Measurements from ENCODE around the gene PURA. TPM values are rescaled to one million over a fixed set of nuclear protein-coding genes. Genes with fewer than 3 reads are reported as not detected.
A peak's percentile ranks its signal among the peaks of the same experiment; 100 is the strongest.

The PURA gene
- total RNA-seq, 1 experiment from 2014 or later: 20.1 TPM

GRCh38 chr5:140128376-140128775 lies 14.5 kb downstream of the PURA start:
- no TSS peak for BruUV-seq (replicated peaks)
- ChIA-PET POLR2A (interaction anchor here (0.7 kb wide), 1 partner anchor 13 kb away, joined by 3 read pairs; no protein-coding TSS in a partner anchor), CTCF (interaction anchor here (0.7 to 0.8 kb wide), 2 partner anchors 56 to 1617 kb away, joined by 3 to 4 read pairs; no protein-coding TSS in a partner anchor)
- Mint-ChIP-seq H3K27ac (ENCODE audit: low read depth, unreplicated experiment) (no peak overlapping the region), H3K4me1 (ENCODE audit: insufficient read depth, unreplicated experiment) (peaks cover 18% of the 10 kb centered on the region), H3K27me3 (ENCODE audit: insufficient read depth, unreplicated experiment) (no peaks in the 10 kb centered on the region), H3K4me3 (ENCODE audit: unreplicated experiment) (no peak overlapping the region), H3K36me3 (ENCODE audit: insufficient read depth, unreplicated experiment) (no peaks in the 10 kb centered on the region), H3K9me3 (ENCODE audit: unreplicated experiment) (no peaks in the 10 kb centered on the region)
- TF ChIP-seq CTCF (IDR thresholded peaks at IDR 0.05; ENCODE audit: unreplicated experiment): no peak
- intact Hi-C loops (cut with micrococcal nuclease): no loop called here
- DNase-seq (ENCODE audit: unreplicated experiment): no peak

- TF ChIP-seq CTCF (IDR thresholded peaks at IDR 0.05; ENCODE audit: unreplicated experiment): no peak
- POLR2A ChIA-PET: interaction anchor here (0.8 to 3.4 kb wide), 8 partner anchors 9 to 24 kb away, joined by 3 to 49 read pairs (median 4); partner anchors contain the start of gene PURA
- intact Hi-C loops (cut with micrococcal nuclease): no loop called here
- CTCF ChIA-PET: interaction anchor here (0.9 to 3.1 kb wide), 8 partner anchors 10 to 228 kb away, joined by 3 to 34 read pairs (median 5); no protein-coding TSS in a partner anchor
- Mint-ChIP-seq H3K27ac (ENCODE audit: low read depth, unreplicated experiment) (peak overlapping the region; percentile 44), H3K27me3 (ENCODE audit: insufficient read depth, unreplicated experiment) (no peaks in the 10 kb centered on the region), H3K36me3 (ENCODE audit: insufficient read depth, unreplicated experiment) (no peaks in the 10 kb centered on the region), H3K4me1 (ENCODE audit: insufficient read depth, unreplicated experiment) (peaks cover 12% of the 10 kb centered on the region), H3K4me3 (ENCODE audit: unreplicated experiment) (no peak overlapping the region), H3K9me3 (ENCODE audit: unreplicated experiment) (no peaks in the 10 kb centered on the region)
- DNase-seq (ENCODE audit: unreplicated experiment): no peak
- BruUV-seq (replicated peaks): no TSS peak
These were observed 17.2 kb downstream of the PURA start for GRCh38 chr5:140130949-140131733.

GRCh38 chr5:140131967-140132409 lies 18.1 kb downstream of the PURA start:
- Mint-ChIP-seq H3K27ac (ENCODE audit: low read depth, unreplicated experiment) (peak overlapping the region; percentile 44), H3K4me3 (ENCODE audit: unreplicated experiment) (no peak overlapping the region), H3K36me3 (ENCODE audit: insufficient read depth, unreplicated experiment) (no peaks in the 10 kb centered on the region), H3K9me3 (ENCODE audit: unreplicated experiment) (no peaks in the 10 kb centered on the region), H3K27me3 (ENCODE audit: insufficient read depth, unreplicated experiment) (no peaks in the 10 kb centered on the region), H3K4me1 (ENCODE audit: insufficient read depth, unreplicated experiment) (peaks cover 12% of the 10 kb centered on the region)
- POLR2A ChIA-PET: interaction anchor here (0.8 to 3.4 kb wide), 9 partner anchors 8 to 25 kb away, joined by 3 to 49 read pairs (median 4); partner anchors contain the start of gene PURA
- CTCF ChIA-PET: interaction anchor here (0.5 to 3.1 kb wide), 12 partner anchors 11 to 227 kb away, joined by 3 to 34 read pairs (median 4); no protein-coding TSS in a partner anchor
- BruUV-seq (replicated peaks): no TSS peak
- DNase-seq (ENCODE audit: unreplicated experiment): peak; percentile 88
- intact Hi-C loops (cut with micrococcal nuclease): loop anchor here (2.0 kb wide), 1 partner anchor 17 kb away; the partner anchor contains the start of gene PURA
- no peak for TF ChIP-seq CTCF (IDR thresholded peaks at IDR 0.05; ENCODE audit: unreplicated experiment)

- no peak for DNase-seq (ENCODE audit: unreplicated experiment)
- peaks cover 11% of the 10 kb centered on the region for H3K36me3 Mint-ChIP-seq (ENCODE audit: insufficient read depth, unreplicated experiment)
- peak overlapping the region; percentile 8 for H3K27ac Mint-ChIP-seq (ENCODE audit: low read depth, unreplicated experiment)
- no peaks in the 10 kb centered on the region for H3K9me3 Mint-ChIP-seq (ENCODE audit: unreplicated experiment)
- no peak overlapping the region for H3K4me3 Mint-ChIP-seq (ENCODE audit: unreplicated experiment)
- TF ChIP-seq CTCF (IDR thresholded peaks at IDR 0.05; ENCODE audit: unreplicated experiment): no peak
- peaks cover 12% of the 10 kb centered on the region for H3K4me1 Mint-ChIP-seq (ENCODE audit: insufficient read depth, unreplicated experiment)
- no peaks in the 10 kb centered on the region for H3K27me3 Mint-ChIP-seq (ENCODE audit: insufficient read depth, unreplicated experiment)
- no TSS peak for BruUV-seq (replicated peaks)
- POLR2A ChIA-PET: interaction anchor here (0.9 to 3.4 kb wide), 6 partner anchors 10 to 76 kb away, joined by 4 to 49 read pairs (median 16); partner anchors contain the start of gene PURA
- intact Hi-C loops (cut with micrococcal nuclease): loop anchor here (2.0 kb wide), 1 partner anchor 19 kb away; the partner anchor contains the start of gene PURA
- CTCF ChIA-PET: interaction anchor here (0.7 to 7.3 kb wide), 10 partner anchors 10 to 225 kb away, joined by 3 to 66 read pairs (median 6); no protein-coding TSS in a partner anchor
These were observed 19.7 kb downstream of the PURA start for GRCh38 chr5:140133514-140134167.
